GM19035 (cell line): ENCODE measurements around the gene GRPEL2.

Experiments used
- ATAC-seq: cut with Tn5 transposase; IDR thresholded peaks from one replicate; pipeline ENCODE4 v1.9.1; 2021; ENCODE audit not compliant: unreplicated experiment

Gene GRPEL2

GRCh38 chr5:149345147-149345891 lies at the start of gene GRPEL2:
Gene GRPEL2 (plus strand): TSS chr5:149345499. CDS start chr5:149345540, 41 bp downstream.
- ATAC-seq = peak; percentile 96

- no peak for ATAC-seq
Observed at GRCh38 chr5:149297340-149298025, 47.8 kb upstream of the GRPEL2 start.

- no peak for ATAC-seq
Observed at GRCh38 chr5:149298163-149298562, 47.1 kb upstream of the GRPEL2 start.

GRCh38 chr5:149298842-149299404 lies 46.4 kb upstream of the GRPEL2 start:
- ATAC-seq = no peak

GRCh38 chr5:149299451-149300054 lies 45.7 kb upstream of the GRPEL2 start:
- no peak for ATAC-seq

- ATAC-seq = no peak
Observed at GRCh38 chr5:149300441-149300840, 44.9 kb upstream of the GRPEL2 start.

GRCh38 chr5:149301049-149301743 lies 44.1 kb upstream of the GRPEL2 start:
- no peak for ATAC-seq

- ATAC-seq = no peak
Observed at GRCh38 chr5:149301744-149302380, 43.4 kb upstream of the GRPEL2 start.

- ATAC-seq = no peak
Observed at GRCh38 chr5:149302641-149303040, 42.7 kb upstream of the GRPEL2 start.

- ATAC-seq = no peak
Observed at GRCh38 chr5:149303210-149303609, 42.1 kb upstream of the GRPEL2 start.

- ATAC-seq = no peak
Observed at GRCh38 chr5:149304195-149305078, 40.9 kb upstream of the GRPEL2 start.

- no peak for ATAC-seq
Observed at GRCh38 chr5:149309354-149309753, 35.9 kb upstream of the GRPEL2 start.

GRCh38 chr5:149310488-149310887 lies 34.8 kb upstream of the GRPEL2 start:
- no peak for ATAC-seq

GRCh38 chr5:149310947-149311658 lies 34.2 kb upstream of the GRPEL2 start:
- ATAC-seq = no peak

- no peak for ATAC-seq
Observed at GRCh38 chr5:149313151-149313841, 32.0 kb upstream of the GRPEL2 start.

GRCh38 chr5:149314571-149315111 lies 30.7 kb upstream of the GRPEL2 start:
- no peak for ATAC-seq

- no peak for ATAC-seq
Observed at GRCh38 chr5:149315753-149316152, 29.5 kb upstream of the GRPEL2 start.
